ENCODE data around the gene CSNK2A1.
"Not testable (repeated sequence)": the region's sequence is repeated elsewhere in the genome, so short reads cannot be mapped to it uniquely, and the experiment has no call there.

Gene CSNK2A1

GRCh38 chr20:543369-544152 lies at the start of gene CSNK2A1:
Gene CSNK2A1, minus strand, starts transcription at chr20:543790. Its CDS starts 35,239 bp downstream, at chr20:508551.
- peak; percentile 92 for DNase-seq

- no peak for DNase-seq
These were observed 48.9 kb upstream of the CSNK2A1 start for GRCh38 chr20:592506-592905.

GRCh38 chr20:591941-592340 lies 48.4 kb upstream of the CSNK2A1 start:
- DNase-seq, result no peak

- DNase-seq, result no peak
These were observed 45.5 kb upstream of the CSNK2A1 start for GRCh38 chr20:588932-589672.

GRCh38 chr20:588476-588875 lies 44.9 kb upstream of the CSNK2A1 start:
- no peak for DNase-seq

GRCh38 chr20:584971-585301 lies 41.3 kb upstream of the CSNK2A1 start:
- no peak for DNase-seq

GRCh38 chr20:584161-584970 lies 40.8 kb upstream of the CSNK2A1 start:
- DNase-seq, result no peak

- DNase-seq, result no peak
These were observed 38.6 kb upstream of the CSNK2A1 start for GRCh38 chr20:582204-582603.

GRCh38 chr20:578940-579690 lies 35.5 kb upstream of the CSNK2A1 start:
- not testable (repeated sequence) for DNase-seq

- no peak for DNase-seq
These were observed 33.7 kb upstream of the CSNK2A1 start for GRCh38 chr20:577167-577791.

- DNase-seq, result no peak
These were observed 32.6 kb upstream of the CSNK2A1 start for GRCh38 chr20:576156-576555.

- DNase-seq, result no peak
These were observed 31.6 kb upstream of the CSNK2A1 start for GRCh38 chr20:575230-575629.

- no peak for DNase-seq
These were observed 30.8 kb upstream of the CSNK2A1 start for GRCh38 chr20:574297-574942.

- no peak for DNase-seq
These were observed 30.1 kb upstream of the CSNK2A1 start for GRCh38 chr20:573414-574296.

- DNase-seq, result no peak
These were observed 29.1 kb upstream of the CSNK2A1 start for GRCh38 chr20:572727-573126.

GRCh38 chr20:571754-572441 lies 28.3 kb upstream of the CSNK2A1 start:
- no peak for DNase-seq

- no peak for DNase-seq
These were observed 25.3 kb upstream of the CSNK2A1 start for GRCh38 chr20:568673-569415.

GRCh38 chr20:568097-568652 lies 24.6 kb upstream of the CSNK2A1 start:
- no peak for DNase-seq

- no peak for DNase-seq
These were observed 20.6 kb upstream of the CSNK2A1 start for GRCh38 chr20:564192-564591.

Measured in COR-L47 (cell line).